Epithelial cell of esophagus (primary cell): ENCODE data around the gene NUBPL.

ENCODE experiments used
- DNase-seq: peaks from one replicate; pipeline ENCODE4 v3.0.0; 2010; ENCODE audit warnings: low read depth
- H3K4me3 ChIP-seq: 2 replicates; pipeline ENCODE4 v1.5.1; 2011; ENCODE audit warnings: mild to moderate bottlenecking, low read length, control low read depth
- CTCF ChIP-seq: IDR thresholded peaks from 2 replicates; pipeline ENCODE4 v1.5.1; 2011; ENCODE audit warnings: low read depth, mild to moderate bottlenecking, low read length, control low read depth, inconsistent platforms; ENCODE audit not compliant: insufficient read depth; ENCODE audit errors: missing control alignments

NUBPL gene

GRCh38 chr14:31572955-31573354 lies 11.8 kb downstream of the NUBPL start:
- no peak for TF ChIP-seq CTCF
- H3K4me3 ChIP-seq, result no peak overlapping the region
- peak; percentile 13 for DNase-seq

GRCh38 chr14:31576949-31577348 lies 15.7 kb downstream of the NUBPL start:
- H3K4me3 ChIP-seq, result no peak overlapping the region
- TF ChIP-seq CTCF, result no peak
- no peak for DNase-seq

- H3K4me3 ChIP-seq, result no peak overlapping the region
- no peak for DNase-seq
- TF ChIP-seq CTCF, result no peak
Observed at GRCh38 chr14:31578266-31578665, 17.1 kb downstream of the NUBPL start.

- no peak for DNase-seq
- no peak overlapping the region for H3K4me3 ChIP-seq
- TF ChIP-seq CTCF, result no peak
Observed at GRCh38 chr14:31578792-31579501, 17.7 kb downstream of the NUBPL start.

- no peak for TF ChIP-seq CTCF
Observed at GRCh38 chr14:31580234-31580633, 19.0 kb downstream of the NUBPL start.

GRCh38 chr14:31582286-31582691 lies 21.1 kb downstream of the NUBPL start:
- no peak for DNase-seq
- no peak overlapping the region for H3K4me3 ChIP-seq
- TF ChIP-seq CTCF, result no peak

More at GRCh38 chr14:31580234-31580633, 19.0 kb downstream of the NUBPL start:
- DNase-seq, result no peak
- H3K4me3 ChIP-seq, result no peak overlapping the region
